Right lobe of liver (tissue), 4 donors: ENCODE data around the gene WDR45.

Source experiments
- POLR2A ChIP-seq: fragments of 450-650 bp; IDR thresholded peaks from one replicate; pipeline ENCODE4 v1.6.1; 2017; ENCODE audit warnings: antibody characterized with exemption, mild to moderate bottlenecking
- TF ChIP-seq, protein P1 (sequence below), 4 donors: fragments of 200-600 bp in 3 of 4; fragments of 450-650 bp in 1 of 4; IDR thresholded peaks; one replicate each; pipeline versions ENCODE4 v1.5.1 to v1.8.0; 2016 to 2022; ENCODE audit warnings: antibody characterized with exemption in 4 of 4, mild to moderate bottlenecking in 2 of 4
- donor health status: DM: no; HTN: no; CAD: no.
- donor health status: DM: no; HTN: no; CAD: no.
- donor health status: DM: no; HTN: yes; CAD: no.

DNA sequence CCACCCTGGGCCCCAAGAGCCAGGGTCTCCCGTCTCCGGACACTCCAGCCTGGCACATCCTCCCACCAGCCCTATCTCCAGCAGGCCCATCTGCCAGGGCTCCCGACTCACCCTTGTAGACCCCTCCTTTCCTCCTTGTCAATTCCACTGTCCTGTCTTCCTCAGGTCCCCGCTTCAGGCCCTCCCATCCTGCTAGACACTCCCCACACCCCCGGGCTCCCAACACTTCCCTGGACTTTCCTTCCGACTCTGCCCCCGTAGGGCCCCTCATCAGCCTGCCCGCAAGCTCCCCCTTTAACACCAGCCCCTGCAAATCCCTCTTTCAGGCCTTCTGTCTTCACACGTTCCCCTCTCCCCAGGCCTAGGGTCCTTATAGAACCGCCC, 7.0 kb downstream of the WDR45 start:
- TF ChIP-seq, protein P1, sequence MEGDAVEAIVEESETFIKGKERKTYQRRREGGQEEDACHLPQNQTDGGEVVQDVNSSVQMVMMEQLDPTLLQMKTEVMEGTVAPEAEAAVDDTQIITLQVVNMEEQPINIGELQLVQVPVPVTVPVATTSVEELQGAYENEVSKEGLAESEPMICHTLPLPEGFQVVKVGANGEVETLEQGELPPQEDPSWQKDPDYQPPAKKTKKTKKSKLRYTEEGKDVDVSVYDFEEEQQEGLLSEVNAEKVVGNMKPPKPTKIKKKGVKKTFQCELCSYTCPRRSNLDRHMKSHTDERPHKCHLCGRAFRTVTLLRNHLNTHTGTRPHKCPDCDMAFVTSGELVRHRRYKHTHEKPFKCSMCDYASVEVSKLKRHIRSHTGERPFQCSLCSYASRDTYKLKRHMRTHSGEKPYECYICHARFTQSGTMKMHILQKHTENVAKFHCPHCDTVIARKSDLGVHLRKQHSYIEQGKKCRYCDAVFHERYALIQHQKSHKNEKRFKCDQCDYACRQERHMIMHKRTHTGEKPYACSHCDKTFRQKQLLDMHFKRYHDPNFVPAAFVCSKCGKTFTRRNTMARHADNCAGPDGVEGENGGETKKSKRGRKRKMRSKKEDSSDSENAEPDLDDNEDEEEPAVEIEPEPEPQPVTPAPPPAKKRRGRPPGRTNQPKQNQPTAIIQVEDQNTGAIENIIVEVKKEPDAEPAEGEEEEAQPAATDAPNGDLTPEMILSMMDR (IDR thresholded peaks at IDR 0.05), result no peak
- TF ChIP-seq POLR2A, result no peak
